Testis (tissue), 3 donors: ENCODE data around the gene CCR2. TPM values are rescaled to one million over a fixed set of nuclear protein-coding genes. Genes with fewer than 3 reads are reported as not detected.

Experiments
- DNase-seq: peaks from one replicate; pipeline ENCODE4 v3.0.0-alpha.2; 2019
- H3K27ac ChIP-seq, 2 donors: fragments of 200-600 bp; sonication (generic); one replicate each; pipeline ENCODE4 v1.5.1; 2019
- H3K27me3 ChIP-seq: fragments of 200-600 bp; sonication (generic); one replicate; pipeline ENCODE4 v1.5.1; 2019
- H3K36me3 ChIP-seq: fragments of 200-600 bp; sonication (generic); one replicate; pipeline ENCODE4 v1.5.1; 2017; ENCODE audit warnings: low read depth; ENCODE audit errors: missing control alignments
- H3K4me1 ChIP-seq: fragments of 200-600 bp; sonication (generic); one replicate; pipeline ENCODE4 v1.5.1; 2019
- H3K4me3 ChIP-seq, 2 donors: fragments of 200-600 bp; sonication (generic); one replicate each; pipeline ENCODE4 v1.5.1; 2017 to 2019
- H3K9me3 ChIP-seq: fragments of 200-600 bp; sonication (generic); one replicate; pipeline ENCODE4 v1.5.1; 2017
- POLR2A ChIP-seq: fragments of 450-650 bp; IDR thresholded peaks from one replicate; pipeline ENCODE4 v1.6.1; 2017; ENCODE audit warnings: antibody characterized with exemption, mild to moderate bottlenecking, moderate library complexity
- WGBS, 2 donors: methylation state at CpG; one replicate each; pipeline ENCODE4 v1.1.5; 2018; 5-methylcytosine and 5-hydroxymethylcytosine counted together
- intact Hi-C: fragments of 100-400 bp; cut with DNase I; formaldehyde crosslinking; loops from one replicate; pipeline ENCODE4 v1.15.1; 2023; ENCODE audit warnings: low total_unique reads
- polyA plus RNA-seq: library from polyadenylated mRNA; stranded (reverse); fragments of 350-450 nt; fragmentation: Illumina TruSeq; extraction: RNeasy Lipid Tissue Mini Kit (QIAGEN cat#74804); gene quantifications from one replicate; pipeline ENCODE4 v1.2.3, GENCODE V29; 2014; ENCODE audit warnings: low read depth, low replicate concordance; ENCODE audit not compliant: insufficient read depth
- total RNA-seq, 2 donors: library from RNA; depleted of rRNA; stranded (reverse); fragments of >200 nt; gene quantifications; one replicate each; pipeline ENCODE4 v1.2.3, GENCODE V29; 2016
- TF ChIP-seq, protein P1 (sequence below), 3 experiments: fragments of 450-650 bp in 2 of 3; fragments of 200-600 bp in 1 of 3; sonication (generic) in 1 of 3; IDR thresholded peaks; one replicate each; pipeline ENCODE4 v1.5.1; 2016 to 2019; ENCODE audit warnings: antibody characterized with exemption in 3 of 3, mild to moderate bottlenecking in 2 of 3, moderate library complexity in 1 of 3

The CCR2 gene
- total and polyA plus RNA-seq, 3 donors from 2014 or later, result 1.2 to 2.7 TPM; not detected in 1

DNA sequence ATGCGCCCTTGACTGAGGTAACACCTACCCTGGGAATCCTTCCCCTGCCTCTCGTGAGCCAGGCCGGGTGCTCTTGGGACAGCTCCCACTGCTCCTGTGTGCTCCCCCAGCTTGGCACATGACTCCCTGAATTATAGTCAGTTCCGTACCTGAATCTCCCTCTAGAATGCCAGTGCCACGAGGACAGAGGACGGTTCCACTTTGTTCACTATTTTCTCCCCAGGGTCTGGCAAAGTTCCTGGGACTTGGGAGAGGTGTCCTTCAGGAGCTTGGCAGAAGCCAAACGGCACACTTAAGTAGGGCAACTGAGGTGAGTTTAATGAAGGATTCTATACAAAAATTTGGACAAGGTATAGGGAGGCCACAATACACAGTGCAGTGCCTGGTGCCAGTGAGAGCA lies 43.2 kb downstream of the CCR2 start:
- intact Hi-C loops, result no loop called here
- H3K27ac ChIP-seq, result no peak overlapping the region

DNA sequence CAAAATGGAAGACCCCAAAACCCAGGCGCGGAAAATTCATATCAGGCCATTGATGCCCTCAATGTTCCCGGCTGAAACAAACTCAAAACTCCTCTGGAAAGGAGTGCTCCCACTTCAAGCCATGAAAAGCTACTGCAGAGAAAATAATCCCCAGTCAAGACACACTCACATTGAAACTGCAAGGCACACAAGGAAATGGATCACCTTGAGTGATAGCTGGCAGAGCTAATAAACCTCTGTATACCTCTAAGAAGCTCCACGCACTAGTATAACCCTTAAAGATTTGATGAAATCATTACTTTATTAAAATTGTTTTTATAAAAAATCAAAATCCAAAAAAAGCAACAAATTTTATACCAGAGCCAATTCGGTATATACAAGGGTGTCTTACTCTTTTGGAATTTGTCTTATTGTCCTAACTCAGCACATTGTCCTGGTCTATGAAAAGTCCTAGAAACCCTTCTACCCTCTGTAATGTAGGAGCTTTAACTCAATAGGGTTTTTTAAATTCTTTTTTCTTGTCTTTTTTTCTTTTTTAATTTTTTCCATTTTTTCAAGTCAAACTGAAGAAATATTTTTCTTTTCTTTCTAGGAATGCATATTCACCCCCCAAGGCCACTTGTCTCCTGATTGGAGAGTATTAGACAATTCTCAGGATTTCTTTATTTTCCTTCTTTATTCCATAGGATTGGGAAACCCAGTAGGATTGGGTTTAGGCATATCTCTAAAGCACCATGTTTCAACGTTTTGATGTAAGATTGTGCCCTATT lies 44.5 kb downstream of the CCR2 start:
- WGBS, 2 donors, result 91 to 93% methylated on average over 6 of the region's 6 CpGs
- Histone ChIP-seq H3K9me3 (no peaks in the 10 kb centered on the region), H3K4me1 (peaks cover 5% of the 10 kb centered on the region), H3K4me3 (no peak overlapping the region), H3K27me3 (no peaks in the 10 kb centered on the region), H3K36me3 (no peaks in the 10 kb centered on the region), H3K27ac (no peak overlapping the region)
- intact Hi-C loops, result no loop called here
- DNase-seq, result no peak
- no peak for TF ChIP-seq POLR2A
- TF ChIP-seq, protein P1, sequence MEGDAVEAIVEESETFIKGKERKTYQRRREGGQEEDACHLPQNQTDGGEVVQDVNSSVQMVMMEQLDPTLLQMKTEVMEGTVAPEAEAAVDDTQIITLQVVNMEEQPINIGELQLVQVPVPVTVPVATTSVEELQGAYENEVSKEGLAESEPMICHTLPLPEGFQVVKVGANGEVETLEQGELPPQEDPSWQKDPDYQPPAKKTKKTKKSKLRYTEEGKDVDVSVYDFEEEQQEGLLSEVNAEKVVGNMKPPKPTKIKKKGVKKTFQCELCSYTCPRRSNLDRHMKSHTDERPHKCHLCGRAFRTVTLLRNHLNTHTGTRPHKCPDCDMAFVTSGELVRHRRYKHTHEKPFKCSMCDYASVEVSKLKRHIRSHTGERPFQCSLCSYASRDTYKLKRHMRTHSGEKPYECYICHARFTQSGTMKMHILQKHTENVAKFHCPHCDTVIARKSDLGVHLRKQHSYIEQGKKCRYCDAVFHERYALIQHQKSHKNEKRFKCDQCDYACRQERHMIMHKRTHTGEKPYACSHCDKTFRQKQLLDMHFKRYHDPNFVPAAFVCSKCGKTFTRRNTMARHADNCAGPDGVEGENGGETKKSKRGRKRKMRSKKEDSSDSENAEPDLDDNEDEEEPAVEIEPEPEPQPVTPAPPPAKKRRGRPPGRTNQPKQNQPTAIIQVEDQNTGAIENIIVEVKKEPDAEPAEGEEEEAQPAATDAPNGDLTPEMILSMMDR (IDR thresholded peaks at IDR 0.05), result no peak

More for the DNA sequence above, 43.2 kb downstream of the CCR2 start:
- H3K4me1 ChIP-seq, result peaks cover 5% of the 10 kb centered on the region
- TF ChIP-seq, protein P1 (IDR thresholded peaks at IDR 0.05), result no peak
- TF ChIP-seq POLR2A, result no peak
- no peak overlapping the region for H3K4me3 ChIP-seq
- H3K36me3 ChIP-seq, result no peaks in the 10 kb centered on the region
- H3K27me3 ChIP-seq, result no peaks in the 10 kb centered on the region
- no peak for DNase-seq
- H3K9me3 ChIP-seq, result no peaks in the 10 kb centered on the region
- WGBS, 2 donors, result 81 to 86% methylated on average over 7 of the region's 7 CpGs

DNA sequence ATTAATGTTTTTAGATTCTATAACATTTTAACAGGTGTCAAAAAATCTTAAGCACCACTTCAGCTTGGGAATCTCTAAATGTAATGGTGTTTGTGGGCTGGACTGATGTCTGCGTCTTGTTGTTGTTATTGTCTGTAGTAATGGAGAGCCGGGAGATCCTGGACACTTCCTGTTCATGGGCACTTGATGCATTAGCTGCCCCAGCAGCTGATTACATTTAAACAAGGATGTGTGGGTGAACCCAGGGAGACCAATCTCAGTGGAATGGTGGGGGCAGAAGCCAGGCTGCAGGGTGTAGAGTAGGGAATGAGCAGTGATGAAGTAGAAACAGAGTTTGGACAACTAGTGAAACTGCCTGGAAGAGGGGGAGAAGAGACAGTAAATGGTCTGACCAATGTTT lies 45.2 kb downstream of the CCR2 start:
- intact Hi-C loops, result no loop called here

DNA sequence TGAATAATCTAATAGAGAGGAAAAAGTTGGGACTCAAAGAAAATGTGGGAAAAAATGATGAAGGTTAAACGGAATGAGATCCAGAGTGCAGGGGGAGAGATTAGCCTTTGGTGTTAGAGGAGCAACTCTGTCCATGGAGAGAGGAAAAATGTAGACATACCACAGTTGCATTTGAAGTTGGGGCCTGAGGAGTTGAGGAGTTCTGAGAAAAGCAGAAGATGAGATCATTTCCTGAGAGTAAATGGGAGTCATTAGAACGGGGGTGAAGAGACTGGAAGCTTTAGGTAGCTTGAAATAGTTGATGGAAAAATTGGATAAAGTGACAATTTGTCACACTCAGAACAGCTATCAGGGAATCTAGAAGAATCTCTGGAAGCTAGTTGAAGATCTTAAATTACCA lies 45.6 kb downstream of the CCR2 start:
- H3K27me3 ChIP-seq, result no peaks in the 10 kb centered on the region
- peaks cover 5% of the 10 kb centered on the region for H3K4me1 ChIP-seq
- intact Hi-C loops, result no loop called here
- H3K4me3 ChIP-seq, result no peak overlapping the region
- no peaks in the 10 kb centered on the region for H3K9me3 ChIP-seq
- no peak for DNase-seq
- no peak overlapping the region for H3K27ac ChIP-seq
- TF ChIP-seq, protein P1 (IDR thresholded peaks at IDR 0.05), result no peak
- TF ChIP-seq POLR2A, result no peak
- WGBS, 2 donors, result 75 to 76% methylated on average over 2 of the region's 2 CpGs
- no peaks in the 10 kb centered on the region for H3K36me3 ChIP-seq

More for the DNA sequence above, 45.2 kb downstream of the CCR2 start:
- peaks cover 5% of the 10 kb centered on the region for H3K4me1 ChIP-seq
- no peak for DNase-seq
- H3K27me3 ChIP-seq, result no peaks in the 10 kb centered on the region
- H3K27ac ChIP-seq, result no peak overlapping the region
- TF ChIP-seq, protein P1 (IDR thresholded peaks at IDR 0.05), result no peak
- no peak for TF ChIP-seq POLR2A
- H3K36me3 ChIP-seq, result no peaks in the 10 kb centered on the region
- no peaks in the 10 kb centered on the region for H3K9me3 ChIP-seq
- 81 to 89% methylated on average over 2 of the region's 2 CpGs for WGBS, 2 donors
- no peak overlapping the region for H3K4me3 ChIP-seq
